A204.1 (cell line): Measurements from ENCODE around the gene RYR3.

ENCODE experiments used
- FAIRE-seq: peaks from 2 replicates; lab custom pipeline; 2012; peaks lifted over from hg19 to GRCh38; lab: Jason Lieb, UNC

RYR3 gene

GRCh38 chr15:33722005-33722672 is 411.4 kb downstream of the RYR3 start:
- FAIRE-seq = no peak

DNA sequence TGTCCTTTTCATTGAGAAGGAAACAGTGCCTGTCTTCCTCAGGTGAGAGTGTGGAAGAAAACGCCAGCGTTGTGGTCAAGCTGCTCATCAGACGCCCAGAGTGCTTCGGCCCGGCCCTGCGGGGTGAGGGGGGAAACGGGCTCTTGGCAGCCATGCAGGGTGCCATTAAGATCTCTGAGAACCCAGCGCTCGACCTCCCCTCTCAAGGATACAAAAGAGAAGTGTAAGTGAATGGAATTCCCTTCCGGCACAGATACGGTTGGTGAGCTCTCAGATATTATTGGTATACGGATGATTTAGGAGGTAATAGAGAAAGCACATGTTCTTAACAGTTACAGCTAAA is 411.9 kb downstream of the RYR3 start:
- FAIRE-seq = no peak

DNA sequence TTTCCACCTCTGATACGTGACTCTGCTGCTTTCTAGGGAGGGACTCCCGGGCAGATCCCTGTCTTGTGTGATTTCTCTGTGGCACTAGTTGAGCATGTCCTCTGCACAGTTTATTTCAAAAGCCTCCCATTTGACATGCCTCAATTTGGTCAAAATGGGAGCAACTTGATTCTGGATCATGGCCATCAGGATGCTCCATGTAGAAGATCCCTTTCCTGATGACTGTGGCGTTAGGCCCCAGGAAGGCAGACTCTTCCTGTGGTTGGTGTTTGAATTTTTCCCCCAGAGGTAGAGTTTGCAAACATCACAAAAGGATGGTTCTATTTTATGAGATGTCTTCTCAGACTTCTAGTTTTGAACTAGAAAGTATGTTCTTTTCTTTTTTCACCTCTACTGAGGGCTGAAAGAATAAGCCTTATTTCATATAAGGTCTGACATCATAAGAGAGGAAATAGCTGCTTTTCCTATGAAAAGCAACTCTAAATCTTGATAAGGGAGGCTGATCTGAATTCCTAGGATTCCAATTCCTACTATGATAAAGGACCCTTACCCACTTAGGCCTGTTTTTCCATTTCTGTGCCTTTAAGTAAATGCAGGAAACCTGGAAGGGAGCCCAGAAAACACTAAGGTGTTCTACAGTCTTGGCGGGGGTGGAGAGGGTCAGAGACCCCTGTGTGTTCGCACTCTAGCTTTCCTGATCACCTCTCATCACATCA is 413.7 kb downstream of the RYR3 start:
- no peak for FAIRE-seq

- FAIRE-seq = no peak
Observed at GRCh38 chr15:33729653-33730052, 418.9 kb downstream of the RYR3 start.

- no peak for FAIRE-seq
Observed at GRCh38 chr15:33730815-33731214, 420.0 kb downstream of the RYR3 start.

DNA sequence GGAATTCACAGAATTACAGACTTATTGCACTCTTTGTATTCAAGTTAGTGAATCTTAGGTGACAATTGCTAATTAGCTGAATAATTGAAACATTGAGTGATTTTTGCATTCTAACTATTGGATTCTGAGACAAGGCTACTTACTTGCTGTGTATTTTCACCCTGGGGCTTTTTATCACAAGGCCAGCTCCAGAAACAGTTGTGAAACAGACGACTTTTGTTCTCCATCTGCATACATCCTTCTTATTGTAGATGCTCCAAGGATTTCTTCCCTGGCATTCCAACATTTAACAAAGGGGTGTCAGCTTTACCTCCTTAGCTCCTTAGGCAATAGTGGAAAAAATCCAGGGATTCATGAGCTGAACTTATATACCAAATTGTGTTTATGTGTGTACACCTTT is 424.4 kb downstream of the RYR3 start:
- FAIRE-seq = no peak

DNA sequence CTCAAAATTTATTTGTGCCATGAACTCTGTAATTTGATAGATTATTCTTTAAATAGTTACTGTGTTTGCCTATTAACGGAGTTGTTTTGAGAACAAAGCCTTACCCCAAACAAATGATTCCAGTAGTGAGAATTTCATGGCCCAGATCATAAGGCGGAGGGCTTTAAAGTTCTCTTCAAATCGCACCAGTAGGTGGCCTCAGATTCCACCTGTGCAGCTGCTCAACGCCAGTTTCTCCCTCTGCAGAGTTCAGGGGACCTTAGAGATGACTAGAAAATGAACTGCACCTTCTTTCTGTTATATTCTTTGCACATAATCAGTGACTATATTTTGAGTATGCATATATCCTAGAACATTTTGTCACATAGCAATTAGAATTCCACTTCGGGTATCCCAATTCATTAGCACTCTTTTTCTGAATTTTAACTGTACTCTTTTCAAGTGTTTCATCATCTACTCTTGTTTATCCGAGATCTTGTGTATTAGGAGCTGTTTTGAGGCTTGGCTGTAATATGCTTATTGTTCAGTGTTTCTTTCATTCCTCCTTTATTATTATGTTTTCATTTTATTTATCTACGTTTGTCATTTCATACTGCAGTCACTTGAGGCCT is 425.0 kb downstream of the RYR3 start:
- FAIRE-seq = no peak

GRCh38 chr15:33737687-33738601 is 427.2 kb downstream of the RYR3 start:
- no peak for FAIRE-seq

DNA sequence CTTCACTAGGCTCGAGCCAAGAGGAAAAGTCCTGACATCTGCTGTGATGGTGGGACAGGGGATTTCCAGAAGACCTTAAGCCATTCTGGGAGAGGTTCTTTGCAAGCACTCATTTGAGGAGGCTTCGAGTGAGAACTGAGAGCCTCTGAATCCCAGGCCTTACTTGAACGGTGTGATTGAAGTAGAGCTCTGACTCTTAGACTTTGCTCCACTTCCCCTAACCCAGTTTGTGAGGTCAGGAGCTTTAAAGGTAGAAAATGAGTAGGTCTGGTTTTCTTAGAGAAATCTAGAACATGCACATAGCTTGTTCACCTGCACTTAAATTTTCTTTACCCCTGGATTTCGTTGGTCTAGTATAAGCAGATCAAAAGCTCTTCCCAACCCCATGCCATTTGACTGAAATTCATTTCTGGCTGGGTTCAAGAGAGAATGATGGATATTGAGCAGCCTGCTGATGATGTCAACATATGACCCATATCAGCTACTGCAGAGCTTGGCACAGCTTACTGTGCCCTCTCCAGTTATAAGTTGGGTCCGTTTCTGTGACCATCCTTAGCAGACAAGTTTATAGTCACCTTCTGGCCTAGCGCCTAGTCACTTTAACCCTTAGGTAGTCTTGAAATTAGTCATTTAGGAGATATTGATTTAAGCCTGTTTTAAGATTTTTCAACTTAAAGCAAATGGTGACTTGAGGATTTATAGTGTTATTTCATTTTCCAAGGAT is 428.3 kb downstream of the RYR3 start:
- FAIRE-seq = no peak

DNA sequence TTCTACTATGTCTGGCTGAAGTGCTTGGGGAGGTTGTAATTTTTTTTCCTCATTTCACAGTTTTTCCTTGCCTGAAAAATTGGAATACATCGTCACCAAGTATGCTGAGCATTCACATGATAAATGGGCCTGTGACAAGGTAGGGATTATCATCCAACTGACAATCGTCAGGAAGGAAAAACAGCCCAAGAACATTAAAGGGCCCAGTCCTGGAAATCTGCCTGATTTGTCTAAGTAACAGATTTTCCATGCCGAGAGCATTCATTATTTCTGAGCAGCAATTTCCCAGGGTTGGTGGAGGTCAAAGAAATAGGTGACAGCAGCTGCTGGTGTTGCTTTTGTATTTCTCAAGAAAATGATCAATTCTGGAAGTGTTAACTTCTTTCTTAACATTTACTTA is 431.5 kb downstream of the RYR3 start:
- no peak for FAIRE-seq

- no peak for FAIRE-seq
Observed at GRCh38 chr15:33742800-33743199, 432.0 kb downstream of the RYR3 start.

GRCh38 chr15:33746203-33746602 is 435.4 kb downstream of the RYR3 start:
- FAIRE-seq = no peak

GRCh38 chr15:33753012-33753411 is 442.2 kb downstream of the RYR3 start:
- no peak for FAIRE-seq

DNA sequence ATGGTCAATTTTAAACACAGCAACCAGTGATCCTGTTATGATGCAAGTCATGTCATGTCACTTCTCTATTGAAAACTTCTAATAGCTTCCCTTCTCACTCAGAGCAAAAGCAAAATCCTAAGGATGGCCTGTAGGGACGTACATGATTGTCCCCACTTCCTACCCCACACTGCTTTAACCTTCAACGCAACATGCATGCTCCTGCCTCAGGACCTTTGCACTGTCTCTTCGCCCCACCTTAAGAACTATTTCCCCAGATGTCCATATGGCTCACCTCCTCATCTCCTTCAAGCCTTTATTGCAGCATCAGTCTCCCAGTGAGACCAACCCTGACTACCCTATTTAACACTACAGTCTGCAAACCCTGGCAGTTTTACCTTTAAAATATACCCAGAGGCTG is 443.5 kb downstream of the RYR3 start:
- FAIRE-seq = no peak

DNA sequence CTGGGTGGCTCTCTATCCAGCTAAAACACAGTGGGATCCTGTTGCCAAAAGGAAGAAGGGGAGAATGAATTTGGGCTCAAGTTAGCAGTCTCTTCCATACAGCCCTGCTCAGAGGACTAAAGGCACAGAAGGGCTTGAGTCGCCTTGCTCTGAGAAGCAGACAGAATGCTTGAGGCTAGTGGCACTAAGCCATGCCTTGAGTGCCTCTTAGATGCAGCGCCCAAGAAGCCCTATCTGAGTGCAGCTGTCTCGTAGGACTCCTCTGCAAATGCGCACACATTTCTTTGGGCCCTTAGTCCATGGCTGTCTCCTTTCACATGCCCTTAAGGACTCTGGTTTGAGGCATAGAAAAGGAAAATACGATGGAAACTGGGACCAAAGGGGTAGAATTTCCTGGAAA is 446.2 kb downstream of the RYR3 start:
- FAIRE-seq = no peak

- no peak for FAIRE-seq
Observed at GRCh38 chr15:33757516-33758232, 446.9 kb downstream of the RYR3 start.

DNA sequence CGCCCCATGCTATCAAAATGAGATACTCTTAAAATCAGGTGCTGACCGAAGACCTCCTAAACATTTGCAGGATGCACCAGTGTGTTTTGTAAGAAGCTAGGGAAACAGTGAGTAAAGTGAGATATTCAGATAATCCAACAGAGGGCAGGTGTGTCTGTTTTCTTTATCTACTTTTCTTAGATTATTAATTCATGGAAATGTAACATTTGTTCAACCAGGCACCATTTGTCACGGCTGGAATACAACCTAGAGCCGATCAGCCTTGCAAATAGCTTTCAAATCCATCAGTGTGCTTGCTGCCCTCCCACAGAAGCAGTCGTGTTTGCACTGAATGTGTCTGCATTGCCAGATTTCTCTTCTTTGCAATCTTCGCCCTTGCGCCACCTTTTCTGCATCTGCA is 455.6 kb downstream of the RYR3 start:
- no peak for FAIRE-seq

- no peak for FAIRE-seq
Observed at GRCh38 chr15:33768670-33769190, 458.0 kb downstream of the RYR3 start.

DNA sequence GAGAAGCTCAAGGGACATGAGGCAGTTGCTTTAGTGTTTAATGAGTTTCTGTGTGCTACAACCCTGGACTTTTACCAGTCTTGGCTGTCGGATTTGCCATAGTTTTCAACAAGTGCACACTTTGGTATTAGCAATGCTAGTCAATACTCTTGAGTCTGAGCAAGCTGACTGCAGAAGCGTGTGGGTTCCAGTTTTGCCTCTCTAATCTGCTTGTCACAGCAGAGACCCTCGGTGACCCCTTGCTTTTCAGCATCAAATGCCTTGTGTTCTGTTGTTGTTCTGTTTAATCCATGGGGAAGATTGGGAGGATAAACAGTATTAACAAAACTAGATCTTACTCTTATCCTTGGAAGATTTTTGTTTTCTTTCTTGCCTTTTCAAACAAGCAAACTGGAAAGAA is 463.2 kb downstream of the RYR3 start:
- FAIRE-seq = no peak

DNA sequence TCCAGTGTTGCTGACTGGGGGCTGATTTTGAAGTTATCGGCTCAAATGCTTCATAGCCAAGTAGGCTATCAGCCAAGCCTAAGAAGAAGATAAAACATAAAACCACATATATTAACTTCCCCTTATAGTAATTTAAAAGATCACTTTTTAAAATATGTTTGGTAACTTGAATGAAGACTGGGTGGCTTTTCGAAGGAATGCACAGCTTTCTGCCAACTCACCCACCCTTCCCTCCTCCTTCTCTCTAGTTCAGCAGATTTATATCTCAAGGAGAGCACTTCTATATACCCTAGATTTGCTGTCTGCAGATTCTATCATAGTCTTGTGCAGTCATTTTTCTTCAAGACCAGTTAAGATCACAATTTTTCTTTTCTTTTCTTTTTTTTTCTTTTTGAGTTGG is 468.1 kb downstream of the RYR3 start:
- no peak for FAIRE-seq
